ENCODE results near the gene PSENEN.
"Not testable (repeated sequence)": the region's sequence is repeated elsewhere in the genome, so short reads cannot be mapped to it uniquely, and the experiment has no call there.

PSENEN gene

DNA sequence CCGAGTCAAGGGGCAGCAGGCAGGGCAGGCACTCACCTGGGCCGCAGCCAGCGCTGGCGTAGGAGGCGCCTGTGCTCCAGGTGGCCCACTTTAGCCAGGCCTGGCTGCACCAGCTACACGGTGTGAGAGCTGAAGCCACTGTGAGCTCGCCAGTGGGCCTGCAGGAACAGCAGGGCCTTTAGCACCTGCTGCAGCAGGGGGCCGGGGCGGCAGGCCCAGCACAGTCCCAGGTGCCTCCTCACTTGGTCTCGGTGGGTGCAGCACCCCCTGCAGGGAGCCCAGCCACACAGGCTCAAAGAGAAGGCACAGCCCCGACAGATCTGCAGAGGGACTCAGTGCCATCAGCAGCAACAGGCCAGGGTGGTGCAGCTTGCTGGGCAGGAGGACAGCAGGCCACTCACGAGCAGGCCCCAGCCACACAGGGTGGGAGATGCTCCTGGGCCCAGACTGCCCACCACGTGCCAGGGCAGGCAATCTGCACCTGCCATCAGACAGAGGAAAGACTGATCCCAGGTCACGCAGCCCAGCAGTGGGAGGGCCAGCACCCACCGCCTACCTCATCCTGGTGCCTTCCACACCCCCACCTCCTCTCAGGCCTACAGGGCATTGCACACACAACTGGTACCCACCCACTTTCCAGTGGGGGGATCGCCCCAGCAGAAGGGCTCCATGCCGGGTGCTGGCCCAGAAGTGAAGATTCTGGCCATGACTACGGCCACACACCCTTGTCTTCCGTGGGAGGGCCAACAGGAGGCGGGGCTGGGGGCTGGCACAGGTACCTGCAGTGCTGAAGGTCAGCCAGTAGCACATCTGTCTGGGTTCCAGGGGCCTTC lies 45.7 kb downstream of the PSENEN start:
- peak; percentile 6 for DNase-seq

DNA sequence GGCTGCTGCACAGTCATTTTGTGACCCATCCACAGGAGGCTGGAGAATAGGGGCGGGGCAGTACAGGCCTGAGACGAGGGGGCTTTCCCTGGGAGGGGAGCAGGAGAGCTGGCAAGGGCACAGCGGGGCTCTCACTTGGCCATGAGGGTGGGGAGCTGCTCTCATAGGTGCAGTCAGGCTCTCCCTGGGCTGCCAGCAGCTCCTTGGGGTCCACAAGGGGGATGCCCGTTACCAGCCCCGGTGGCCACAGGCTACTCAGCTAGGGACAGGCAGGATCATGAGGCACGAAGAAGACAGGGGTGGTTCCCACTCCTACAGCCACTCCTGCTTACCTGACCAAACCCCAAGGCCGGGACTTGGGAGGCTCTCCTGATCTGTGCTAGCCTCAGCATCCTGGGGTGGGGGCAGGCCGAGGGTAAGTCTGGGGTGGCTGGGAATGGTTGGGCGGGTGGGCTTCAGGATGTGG lies 46.4 kb downstream of the PSENEN start:
- no peak for DNase-seq

DNA sequence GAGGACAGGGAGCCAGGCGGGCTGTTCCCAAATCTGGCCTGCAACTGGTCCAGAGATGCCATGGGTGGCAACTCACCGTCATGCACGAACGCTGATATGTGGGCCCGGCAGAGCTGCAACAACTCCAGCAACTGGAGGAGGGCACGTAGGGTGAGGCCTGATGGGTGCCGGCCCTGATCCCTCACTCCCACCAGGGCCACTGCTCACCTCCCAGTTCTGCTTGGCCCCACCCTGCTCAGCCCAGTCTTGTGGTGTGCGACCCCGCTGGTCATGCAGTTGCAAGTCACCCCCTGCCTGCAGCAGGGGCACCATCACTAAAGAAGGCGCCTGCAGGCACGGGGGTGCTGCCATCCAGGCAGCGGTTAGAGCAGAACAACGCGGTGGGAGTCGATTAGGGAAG lies 46.9 kb downstream of the PSENEN start:
- no peak for DNase-seq

DNA sequence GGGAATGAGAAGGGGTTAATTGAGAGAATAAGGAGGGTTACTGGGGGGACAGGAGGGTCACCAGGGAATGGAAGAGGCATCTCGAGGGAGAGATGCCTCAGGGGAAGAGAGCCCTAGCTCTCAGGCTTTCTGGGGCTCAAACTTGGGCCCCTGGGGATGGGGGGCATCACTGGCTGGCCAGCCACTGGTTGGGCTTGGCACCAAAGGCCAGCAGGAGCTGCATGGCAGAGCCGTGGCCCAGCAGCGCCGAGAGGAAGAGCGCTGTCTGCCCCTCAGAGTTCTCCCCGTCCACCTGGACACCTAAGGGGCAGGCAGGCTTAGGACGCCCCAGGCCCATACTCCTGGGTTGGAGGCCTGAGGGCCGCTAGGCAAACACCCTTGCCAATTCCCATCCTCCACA lies 47.4 kb downstream of the PSENEN start:
- no peak for DNase-seq

DNA sequence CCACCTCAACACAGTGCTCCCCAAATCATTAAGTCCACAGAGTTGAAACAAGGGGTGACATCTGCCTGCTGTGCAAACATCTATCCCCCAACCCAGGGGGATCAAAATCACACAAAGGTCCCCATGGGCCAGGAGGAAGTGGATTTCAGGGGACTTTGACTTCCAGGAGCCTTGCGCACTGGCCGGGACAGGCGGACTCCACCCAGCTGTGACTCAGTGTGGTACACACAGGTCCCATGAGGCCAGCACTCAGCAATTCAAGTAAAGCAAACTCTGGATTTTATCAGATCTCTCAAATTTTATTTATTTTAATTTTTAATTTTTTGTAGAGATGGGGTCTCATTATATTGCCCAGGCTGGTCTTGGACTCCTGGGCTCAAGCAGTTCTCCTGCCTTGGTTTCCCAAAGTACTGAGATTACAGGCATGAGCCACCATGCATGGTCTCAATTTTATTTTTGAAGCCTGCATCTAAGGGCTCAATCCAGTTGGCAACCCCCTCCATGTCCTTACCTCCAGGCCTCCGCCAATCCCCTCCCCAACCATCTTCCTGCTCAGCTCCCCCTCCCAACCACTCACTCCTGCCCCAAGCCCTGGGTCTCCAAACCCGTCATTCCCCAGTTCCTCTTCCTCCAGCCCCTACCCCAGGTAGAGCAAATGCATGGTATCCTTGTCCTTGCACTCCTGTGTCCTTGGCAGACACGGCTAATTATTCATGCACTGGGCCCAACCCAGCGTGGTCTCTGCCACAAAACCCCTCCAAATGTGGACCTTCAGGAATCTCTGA lies 48.1 kb downstream of the PSENEN start:
- no peak for DNase-seq

DNA sequence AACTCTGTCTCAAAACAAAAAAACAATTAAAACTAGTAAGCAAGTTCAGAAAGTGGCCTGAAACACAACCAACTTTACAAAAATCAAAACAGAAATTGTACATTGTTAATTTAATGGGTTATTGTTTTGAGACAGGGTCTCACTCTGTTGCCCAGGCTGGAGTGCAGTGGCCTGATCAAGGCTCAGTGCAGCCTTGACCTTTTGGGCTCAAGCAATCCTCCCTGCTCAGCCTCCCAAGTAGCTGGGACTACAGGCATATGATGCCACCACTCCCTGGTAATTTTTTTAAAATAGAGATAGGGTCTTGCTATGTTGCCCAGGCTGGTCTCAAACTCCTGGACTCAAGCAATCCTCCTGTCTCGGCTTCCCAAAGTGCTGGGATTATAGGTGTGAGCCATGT lies 50.1 kb downstream of the PSENEN start:
- DNase-seq, result not testable (repeated sequence)
